GM19467 (cell line): ENCODE measurements around the gene RNU2-1.
"Not testable (repeated sequence)": the region's sequence is repeated elsewhere in the genome, so short reads cannot be mapped to it uniquely, and the experiment has no call there.

ENCODE experiments used
- ATAC-seq: cut with Tn5 transposase; IDR thresholded peaks from one replicate; pipeline ENCODE4 v1.9.1; 2021; ENCODE audit warnings: mild to moderate bottlenecking, moderate library complexity; ENCODE audit not compliant: unreplicated experiment

RNU2-1 gene

DNA sequence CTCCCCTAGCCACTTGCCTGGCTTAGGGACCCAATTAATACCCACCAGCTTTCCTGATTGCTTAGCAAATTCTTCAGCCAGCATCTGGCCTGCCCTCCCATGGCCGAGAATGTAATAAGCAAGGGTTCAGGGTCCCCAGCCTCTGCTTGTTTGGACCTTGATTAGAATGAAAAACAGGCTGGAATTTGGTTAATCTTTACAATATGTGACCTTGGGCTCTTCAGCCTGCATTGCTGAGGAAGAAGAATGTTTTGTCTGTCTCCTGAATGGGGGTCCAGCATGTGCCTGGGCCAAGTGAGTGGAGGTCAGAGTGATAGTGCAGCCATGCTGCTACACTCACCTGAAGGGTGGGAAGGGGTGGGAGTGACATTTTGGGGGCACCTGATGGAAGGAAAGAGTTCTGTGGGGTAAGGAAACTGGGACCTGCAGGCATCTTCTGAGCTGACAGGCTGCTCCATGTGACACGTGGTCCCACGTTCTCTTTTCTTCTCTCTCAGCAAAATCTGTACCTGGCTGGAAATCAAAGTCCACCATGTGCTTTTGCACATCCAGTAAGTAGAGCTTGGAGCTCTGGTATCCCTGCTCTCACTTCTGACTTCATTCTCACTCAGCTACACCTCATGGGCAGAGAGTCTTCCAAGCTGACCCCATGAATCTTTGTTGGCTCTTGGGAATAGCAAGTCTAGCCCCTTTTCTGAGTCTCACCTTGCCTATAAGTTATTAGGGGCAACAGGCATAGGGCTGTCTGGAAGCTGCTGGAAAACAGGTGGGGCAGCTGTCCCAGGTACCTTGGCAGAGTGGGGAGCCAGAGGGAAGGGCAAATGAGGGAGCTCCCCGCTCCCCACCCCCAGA is 16.8 kb downstream of the RNU2-1 start:
- no peak for ATAC-seq

DNA sequence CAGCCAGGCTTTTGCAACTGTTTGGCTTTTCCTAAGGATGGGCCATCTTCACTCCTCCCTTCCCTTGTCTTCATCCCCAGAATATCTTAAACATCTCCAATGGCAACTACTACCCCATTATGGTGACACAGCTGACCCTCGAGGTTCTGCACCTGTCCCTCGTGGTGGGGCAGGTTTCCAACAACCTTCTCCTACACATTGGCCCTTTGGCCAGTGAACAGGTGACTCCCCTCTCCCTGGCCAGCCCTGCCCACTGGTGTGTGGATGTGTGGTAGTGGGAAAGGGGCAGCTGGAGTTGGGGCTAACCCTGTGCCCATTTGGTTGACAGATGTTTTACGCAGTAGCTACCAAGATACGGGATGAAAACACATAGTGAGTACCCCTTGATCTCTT is 17.4 kb downstream of the RNU2-1 start:
- no peak for ATAC-seq

DNA sequence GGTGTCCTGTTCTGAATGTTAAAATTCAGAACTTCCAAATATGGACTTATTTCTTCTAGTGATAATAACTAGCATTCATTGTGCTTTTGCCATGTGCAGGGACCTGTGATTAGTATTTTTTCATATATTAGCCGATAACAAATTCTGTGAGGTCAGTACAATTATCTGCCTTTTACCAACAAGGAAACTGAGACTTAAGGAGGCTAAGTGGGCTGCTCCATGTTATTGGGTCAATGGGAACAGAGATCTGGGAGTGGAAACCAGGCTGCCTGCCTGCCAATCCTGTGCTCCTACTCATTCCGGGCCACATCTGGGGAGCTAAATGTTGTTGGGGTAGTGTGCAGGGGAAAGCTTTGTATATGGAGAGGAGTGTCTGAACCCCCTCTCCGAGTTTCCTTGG is 18.4 kb downstream of the RNU2-1 start:
- ATAC-seq: no peak

DNA sequence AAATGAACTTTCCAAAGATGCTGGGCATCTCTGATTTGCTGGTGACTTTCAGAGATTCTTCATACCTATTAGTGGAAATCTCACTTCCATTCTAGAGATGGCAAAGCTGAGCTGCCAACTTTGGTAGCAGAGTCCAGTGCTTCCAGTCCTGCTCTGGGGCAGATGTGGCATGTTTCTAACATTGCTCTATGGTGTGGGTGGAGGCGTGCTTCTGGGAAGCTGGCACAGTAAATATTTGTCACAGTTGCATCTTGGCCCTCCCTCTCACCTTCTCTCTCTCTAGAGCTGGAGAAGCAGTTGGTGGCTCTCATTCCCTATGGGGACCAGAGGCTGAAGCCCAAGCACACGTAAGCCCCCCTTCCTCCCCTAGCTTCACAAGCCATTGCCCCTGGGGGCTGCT is 20.2 kb downstream of the RNU2-1 start:
- no peak for ATAC-seq

DNA sequence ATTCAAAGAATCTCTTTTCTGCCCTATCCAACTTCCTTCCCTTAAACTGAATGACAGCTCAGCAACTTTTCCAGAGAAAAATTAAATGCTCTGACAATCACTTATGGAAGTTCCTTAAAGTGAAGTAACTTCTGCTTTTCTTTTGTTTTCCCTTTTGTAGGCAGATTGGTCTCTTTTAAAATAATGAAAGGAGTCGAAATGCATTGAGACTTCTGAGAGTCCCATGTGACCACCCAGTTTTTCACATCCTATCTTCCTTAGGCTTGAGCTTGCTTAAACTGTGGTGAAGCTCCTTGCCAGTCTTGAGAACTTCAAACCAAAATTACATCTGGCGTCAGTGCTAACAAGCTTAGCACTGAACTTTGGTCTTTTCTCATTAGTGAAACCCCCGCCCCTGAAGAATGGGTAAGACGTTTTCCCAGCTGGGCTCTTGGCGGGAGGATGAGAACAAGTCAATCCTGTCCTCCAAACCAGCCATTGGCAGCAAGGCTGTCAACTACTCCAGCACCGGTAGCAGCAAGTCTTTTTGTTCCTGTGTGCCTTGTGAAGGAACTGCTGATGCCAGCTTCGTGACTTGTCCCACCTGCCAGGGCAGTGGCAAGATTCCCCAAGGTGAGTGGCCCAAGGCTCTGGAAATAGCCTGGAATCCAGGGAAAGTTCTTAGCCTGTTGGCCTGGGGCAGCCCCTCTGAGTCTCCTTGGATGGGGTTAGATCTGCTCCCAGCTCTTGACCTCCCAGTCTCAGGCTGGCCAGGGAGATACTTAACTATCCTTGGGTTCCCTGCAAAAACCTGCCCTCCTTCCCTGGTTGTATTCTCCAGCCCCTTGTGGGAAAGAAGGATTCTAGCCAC is 20.9 kb downstream of the RNU2-1 start:
- ATAC-seq: no peak

DNA sequence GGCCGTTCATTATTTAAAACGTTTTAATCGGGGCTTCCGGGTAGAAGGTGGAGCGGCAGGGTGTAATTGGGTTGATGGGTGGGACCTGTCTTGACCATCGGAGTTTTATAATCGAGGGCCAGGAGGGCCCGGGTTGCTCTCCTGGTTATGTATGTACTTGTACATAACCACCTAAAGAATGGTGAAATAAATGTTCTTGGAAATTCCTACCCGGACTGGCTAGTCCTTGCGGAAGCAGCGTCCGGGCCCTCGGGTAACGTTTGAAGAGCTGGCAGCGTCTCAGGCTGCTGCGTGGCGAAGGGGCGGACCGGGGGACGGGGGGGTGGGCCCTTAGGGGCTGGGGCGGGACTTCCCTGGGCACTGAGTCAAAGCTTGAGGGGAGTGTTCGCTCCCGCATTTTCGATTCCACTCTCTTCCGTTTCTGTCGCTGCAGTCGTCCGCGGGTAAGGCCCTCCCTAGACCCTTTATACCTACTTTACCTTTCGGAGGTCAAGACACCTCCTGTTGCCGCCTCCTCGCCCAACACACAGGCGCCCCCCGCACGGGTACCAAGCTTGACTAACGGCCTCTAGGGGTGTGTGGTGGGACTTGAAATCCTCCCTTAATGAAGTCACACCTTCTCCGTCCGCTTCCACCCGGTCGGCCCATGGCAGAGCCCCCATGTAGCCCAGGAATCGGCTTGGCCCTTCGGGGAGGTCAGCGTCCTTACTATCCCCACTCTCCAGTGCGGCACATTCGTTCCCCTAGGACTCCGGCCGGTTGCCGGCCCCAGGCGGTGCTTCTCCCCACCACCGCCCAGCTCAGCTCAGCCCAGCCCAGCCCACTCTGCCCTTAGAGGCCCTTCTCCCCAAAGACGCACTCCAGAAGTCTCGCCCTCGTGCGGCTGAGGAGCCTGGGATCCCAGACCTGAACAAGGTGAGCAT is 22.0 kb downstream of the RNU2-1 start, which contains the start of gene TMEM106A:
TMEM106A (plus strand) TSS at position 396 of the 923 bp plus-strand sequence. CDS start 1,167 bp downstream, outside the sequence.
- peak; percentile 50 for ATAC-seq

DNA sequence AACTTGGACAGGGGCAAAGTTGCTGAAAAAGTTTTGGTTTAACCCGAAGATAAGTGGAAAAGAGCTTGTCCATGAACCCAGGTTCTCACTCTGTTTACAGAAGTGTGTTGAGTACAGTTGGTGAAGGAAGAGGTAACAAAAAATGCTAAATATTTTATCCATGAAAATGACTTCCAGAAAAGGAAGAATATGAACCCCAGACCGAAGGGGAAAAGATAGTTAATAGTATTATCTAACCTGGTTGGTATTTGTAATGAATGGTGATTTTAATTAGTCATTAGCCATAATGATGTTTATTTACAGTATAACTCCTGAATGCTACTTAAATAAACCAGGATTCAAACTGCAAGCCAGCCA is 22.7 kb downstream of the RNU2-1 start:
- no peak for ATAC-seq

DNA sequence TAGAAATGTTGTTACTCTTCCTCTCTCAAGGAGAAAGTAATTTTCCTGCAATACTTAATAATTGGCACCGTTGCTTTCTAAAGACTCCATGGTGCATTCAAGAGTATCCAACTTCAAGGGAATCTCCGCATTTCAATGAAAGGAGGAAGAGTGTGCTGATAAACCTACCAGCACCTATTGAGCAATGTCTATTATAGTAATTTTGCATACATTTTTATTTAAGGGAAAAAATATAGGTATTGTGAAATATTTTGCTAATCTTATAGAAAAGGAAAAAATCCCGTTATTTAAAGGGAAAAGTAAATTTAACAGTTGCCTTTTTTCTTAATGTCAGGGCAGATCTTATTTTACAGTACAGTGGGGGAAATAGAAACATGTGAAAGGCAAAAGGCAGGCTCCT is 23.2 kb downstream of the RNU2-1 start:
- no peak for ATAC-seq

DNA sequence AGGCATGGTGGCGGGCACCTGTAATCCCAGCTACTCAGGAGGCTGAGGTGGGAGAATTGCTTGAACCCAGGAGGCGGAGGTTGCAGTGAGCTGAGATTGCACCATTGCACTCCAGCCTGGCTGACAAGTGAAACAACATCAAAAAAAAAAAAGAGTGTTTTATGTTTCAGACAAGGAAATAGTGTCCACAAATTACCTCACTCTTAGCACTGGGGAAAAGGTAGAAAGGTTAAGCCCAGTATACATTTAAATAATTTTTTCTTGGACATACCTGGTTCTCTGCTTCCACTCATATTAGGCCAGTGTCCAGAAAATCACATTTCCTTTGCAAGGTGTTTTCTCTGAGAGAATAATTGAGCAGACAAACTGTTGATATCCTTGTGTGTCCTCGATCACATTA is 30.8 kb downstream of the RNU2-1 start:
- ATAC-seq: not testable (repeated sequence)

DNA sequence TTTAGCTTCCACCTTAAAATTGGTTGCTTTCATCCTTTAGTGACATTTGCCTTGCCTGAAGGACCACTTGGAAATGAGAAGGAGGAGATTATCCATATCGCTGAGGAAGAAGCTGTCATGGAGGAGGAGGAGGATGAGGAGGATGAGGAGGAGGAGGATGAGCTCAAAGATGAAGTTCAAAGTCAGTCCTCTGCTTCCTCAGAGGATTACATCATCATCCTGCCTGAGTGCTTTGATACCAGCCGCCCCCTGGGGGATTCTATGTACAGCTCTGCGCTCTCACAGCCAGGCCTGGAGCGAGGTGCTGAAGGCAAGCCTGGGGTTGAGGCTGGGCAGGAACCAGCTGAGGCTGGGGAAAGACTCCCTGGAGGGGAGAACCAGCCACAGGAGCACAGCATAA is 33.6 kb downstream of the RNU2-1 start:
- ATAC-seq: no peak

DNA sequence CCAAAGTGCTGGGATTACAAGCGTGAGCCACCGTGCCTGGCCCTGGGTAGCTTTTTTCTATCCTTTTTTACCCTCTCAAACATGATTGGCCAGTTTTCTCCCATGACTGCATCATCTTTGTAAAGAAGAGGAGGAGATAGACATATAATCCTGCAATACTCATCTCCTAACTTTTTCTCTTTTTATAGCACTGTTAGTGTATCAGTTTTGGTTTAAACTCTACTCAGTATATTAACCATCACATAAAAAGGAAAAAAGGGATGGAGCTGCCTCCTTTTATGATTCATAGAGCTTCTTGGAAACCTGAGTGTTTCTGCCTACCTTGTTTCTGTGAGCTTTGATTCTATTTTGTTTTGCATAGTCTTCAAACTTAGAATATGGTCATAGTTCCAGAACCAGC is 34.1 kb downstream of the RNU2-1 start:
- no peak for ATAC-seq

DNA sequence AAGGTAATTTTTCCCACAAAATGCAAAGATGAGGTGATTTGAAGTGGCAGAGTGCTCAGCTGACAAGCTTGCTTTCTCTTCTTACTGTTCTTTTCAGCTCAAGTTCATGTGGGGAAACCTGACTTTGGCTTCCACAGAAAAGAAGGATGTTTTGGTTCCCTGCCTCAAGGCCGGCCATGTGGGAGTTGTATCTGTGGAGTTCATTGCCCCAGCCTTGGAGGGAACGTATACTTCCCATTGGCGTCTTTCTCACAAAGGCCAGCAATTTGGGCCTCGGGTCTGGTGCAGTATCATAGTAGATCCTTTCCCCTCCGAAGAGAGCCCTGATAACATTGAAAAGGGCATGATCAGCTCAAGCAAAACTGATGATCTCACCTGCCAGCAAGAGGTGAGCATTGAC is 40.5 kb downstream of the RNU2-1 start:
- ATAC-seq: no peak

DNA sequence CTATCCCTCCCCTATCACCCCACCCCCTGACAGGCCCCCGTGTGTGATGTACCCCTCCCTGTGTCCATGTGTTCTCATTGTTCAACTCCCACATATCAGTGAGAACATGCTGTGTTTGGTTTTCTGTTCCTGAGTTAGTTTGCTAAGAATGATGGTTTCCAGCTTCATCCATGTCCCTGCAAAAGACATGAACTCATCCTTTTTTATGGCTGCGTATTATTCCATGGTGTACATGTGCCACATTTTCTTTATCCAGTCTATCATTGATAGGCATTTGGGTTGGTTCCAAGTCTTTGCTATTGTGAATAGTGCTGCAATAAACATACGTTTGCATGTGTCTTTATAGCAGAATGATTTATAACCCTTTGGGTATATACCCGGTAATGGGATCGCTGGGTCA is 47.1 kb downstream of the RNU2-1 start:
- ATAC-seq: not testable (repeated sequence)

DNA sequence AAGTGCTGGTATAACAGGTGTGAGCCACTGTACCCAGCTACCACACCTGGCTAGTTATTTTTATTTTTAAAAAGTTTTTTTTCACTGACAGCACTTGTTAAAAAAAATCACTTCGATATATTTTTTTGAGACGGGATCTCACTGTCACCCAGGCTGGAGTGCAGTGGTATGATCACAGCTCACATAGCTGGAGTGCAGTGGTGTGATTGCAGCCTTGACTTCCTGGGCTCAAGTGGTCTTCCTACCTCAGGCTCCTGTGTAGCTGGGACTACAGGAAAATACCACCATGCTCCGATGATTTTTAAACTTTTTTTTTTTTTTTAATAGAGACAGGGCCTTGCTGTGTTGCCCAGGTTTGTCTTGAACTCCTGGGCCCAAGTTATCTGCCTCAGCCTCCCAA is 49.9 kb downstream of the RNU2-1 start:
- ATAC-seq: no peak
